ENCODE measurements around the gene ADCY2. TPM values are rescaled to one million over a fixed set of nuclear protein-coding genes. Genes with fewer than 3 reads are reported as not detected.

Gene ADCY2
- total and polyA plus RNA-seq, 9 donors: 4.0 to 22.8 (median 8.3) TPM

DNA sequence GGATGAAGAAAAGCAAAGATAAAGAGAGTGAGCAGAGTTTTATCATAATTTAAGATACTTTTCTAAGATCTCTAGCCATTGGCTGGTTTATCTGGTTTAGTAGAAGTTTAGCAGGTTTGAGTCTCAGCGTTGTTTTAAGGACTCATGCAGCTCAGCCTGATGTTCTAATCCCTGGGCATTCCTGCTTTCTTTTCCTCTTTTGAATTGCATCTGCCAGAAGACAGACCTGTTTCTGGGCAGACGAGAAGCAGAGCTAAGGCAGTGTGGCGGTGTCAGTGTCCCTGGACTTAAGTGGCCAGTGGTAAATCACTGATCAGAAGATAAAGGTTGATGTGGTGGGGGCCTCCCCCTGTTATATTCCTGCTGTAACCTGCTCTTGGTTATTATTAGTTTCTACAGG is 138.6 kb downstream of the ADCY2 start:
- intact Hi-C loops (cut with DNase I): no loop called here
- Histone ChIP-seq H3K27me3 (no peaks in the 10 kb centered on the region), H3K4me1 (ENCODE audit: insufficient read depth) (no peaks in the 10 kb centered on the region), H3K4me3 (no peak overlapping the region), H3K36me3 (no peaks in the 10 kb centered on the region), H3K9me3 (no peaks in the 10 kb centered on the region), H3K27ac (no peak overlapping the region)
- TF ChIP-seq POLR2A (IDR thresholded peaks at IDR 0.05) (no peak), EP300 (IDR thresholded peaks at IDR 0.05) (no peak)
- TF ChIP-seq, protein P1, sequence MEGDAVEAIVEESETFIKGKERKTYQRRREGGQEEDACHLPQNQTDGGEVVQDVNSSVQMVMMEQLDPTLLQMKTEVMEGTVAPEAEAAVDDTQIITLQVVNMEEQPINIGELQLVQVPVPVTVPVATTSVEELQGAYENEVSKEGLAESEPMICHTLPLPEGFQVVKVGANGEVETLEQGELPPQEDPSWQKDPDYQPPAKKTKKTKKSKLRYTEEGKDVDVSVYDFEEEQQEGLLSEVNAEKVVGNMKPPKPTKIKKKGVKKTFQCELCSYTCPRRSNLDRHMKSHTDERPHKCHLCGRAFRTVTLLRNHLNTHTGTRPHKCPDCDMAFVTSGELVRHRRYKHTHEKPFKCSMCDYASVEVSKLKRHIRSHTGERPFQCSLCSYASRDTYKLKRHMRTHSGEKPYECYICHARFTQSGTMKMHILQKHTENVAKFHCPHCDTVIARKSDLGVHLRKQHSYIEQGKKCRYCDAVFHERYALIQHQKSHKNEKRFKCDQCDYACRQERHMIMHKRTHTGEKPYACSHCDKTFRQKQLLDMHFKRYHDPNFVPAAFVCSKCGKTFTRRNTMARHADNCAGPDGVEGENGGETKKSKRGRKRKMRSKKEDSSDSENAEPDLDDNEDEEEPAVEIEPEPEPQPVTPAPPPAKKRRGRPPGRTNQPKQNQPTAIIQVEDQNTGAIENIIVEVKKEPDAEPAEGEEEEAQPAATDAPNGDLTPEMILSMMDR (IDR thresholded peaks at IDR 0.05): no peak
- DNase-seq: no peak
- 80 to 86% (median 86%) methylated on average over 3 of the region's 3 CpGs for WGBS, 3 donors

DNA sequence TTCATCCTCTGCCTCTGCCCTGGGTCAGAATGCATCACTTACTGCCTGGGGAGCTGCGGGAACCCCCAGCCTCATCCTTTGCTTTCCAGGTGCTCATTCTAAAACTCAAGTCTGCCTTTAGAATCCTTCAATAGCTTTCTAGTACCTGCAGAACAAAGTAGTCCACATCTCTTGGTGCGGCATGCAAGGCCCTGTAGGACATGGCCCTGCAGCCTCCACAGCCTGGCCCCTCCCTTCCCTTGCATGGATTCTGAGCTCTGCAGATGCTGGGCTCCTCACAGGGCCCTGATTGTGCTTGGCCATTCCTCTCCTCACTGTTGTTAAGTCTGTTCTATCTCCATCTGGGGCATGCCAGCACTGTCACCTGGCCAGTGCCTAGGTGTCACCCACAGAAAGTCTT is 141.6 kb downstream of the ADCY2 start:
- 85 to 92% (median 87%) methylated on average over 2 of the region's 2 CpGs for WGBS, 3 donors
- intact Hi-C loops (cut with DNase I): no loop called here

DNA sequence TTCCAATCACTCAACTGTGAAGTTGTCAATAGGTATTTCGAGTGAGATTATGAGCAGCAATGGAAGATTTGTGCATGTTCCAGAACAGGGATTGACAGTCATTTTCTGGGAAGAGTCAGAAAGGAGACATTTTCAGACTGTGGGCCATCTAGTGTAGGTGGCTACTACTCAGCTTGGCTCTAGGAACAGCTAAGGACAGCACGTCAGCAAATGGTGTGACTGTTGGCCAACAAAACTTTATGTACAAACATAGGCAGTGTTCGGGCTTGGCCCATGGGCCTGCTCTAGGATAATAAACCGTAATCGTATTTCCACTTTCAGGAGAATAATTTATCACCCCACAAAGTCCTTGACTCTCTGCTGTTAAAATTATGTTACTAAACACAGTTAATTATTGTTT is 143.6 kb downstream of the ADCY2 start:
- TF ChIP-seq POLR2A (IDR thresholded peaks at IDR 0.05): no peak
- Histone ChIP-seq H3K4me1 (ENCODE audit: insufficient read depth) (no peaks in the 10 kb centered on the region), H3K4me3 (no peak overlapping the region), H3K9me3 (no peaks in the 10 kb centered on the region), H3K27me3 (no peaks in the 10 kb centered on the region), H3K36me3 (no peaks in the 10 kb centered on the region), H3K27ac (no peak overlapping the region)
- no peak for DNase-seq
- WGBS, 3 donors: 43 to 59% (median 57%) methylated on average over 5 of the region's 5 CpGs
- intact Hi-C loops (cut with DNase I): no loop called here

More for the DNA sequence above, 141.6 kb downstream of the ADCY2 start:
- no peaks in the 10 kb centered on the region for H3K27me3 ChIP-seq
- no peaks in the 10 kb centered on the region for H3K36me3 ChIP-seq
- no peaks in the 10 kb centered on the region for H3K4me1 ChIP-seq (ENCODE audit: insufficient read depth)
- DNase-seq: no peak
- TF ChIP-seq, protein P1 (IDR thresholded peaks at IDR 0.05): no peak
- TF ChIP-seq POLR2A (IDR thresholded peaks at IDR 0.05) (no peak), EP300 (IDR thresholded peaks at IDR 0.05) (no peak)
- H3K4me3 ChIP-seq: no peak overlapping the region
- H3K27ac ChIP-seq: no peak overlapping the region
- H3K9me3 ChIP-seq: no peaks in the 10 kb centered on the region

DNA sequence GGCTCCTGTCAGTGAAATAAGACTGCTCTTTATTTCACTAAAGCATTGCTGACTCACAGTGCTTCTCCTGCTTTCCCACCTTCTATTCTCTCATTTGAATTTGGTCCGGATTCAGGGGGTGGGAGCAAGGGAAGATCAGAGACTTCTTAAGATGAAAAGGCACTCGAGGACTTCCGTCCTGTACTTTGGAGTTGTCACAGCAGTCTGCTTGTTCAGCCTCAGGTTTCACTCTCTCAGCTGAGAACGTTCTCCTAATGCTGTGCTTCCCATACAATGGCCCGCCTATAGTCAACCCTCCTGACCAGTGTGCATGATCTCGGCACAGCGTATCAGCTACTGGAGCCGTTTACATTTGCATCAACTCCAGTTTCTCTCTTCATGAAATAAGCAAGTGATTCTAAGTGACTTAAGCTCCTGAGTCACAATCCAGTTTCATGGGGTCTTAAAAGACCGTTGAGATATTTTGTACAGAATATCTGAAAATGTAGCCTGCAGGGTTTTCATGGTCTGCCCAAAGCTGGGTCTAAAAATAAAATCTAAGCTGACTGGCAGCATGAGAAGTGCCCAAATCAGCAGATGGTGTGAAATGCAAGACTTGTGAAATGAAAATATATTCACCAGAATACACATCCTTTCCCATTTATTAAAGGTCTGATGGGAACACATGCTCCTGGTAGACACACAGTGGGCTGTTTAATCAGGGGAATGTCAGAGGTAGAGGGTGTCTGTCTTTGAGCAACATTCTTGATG is 145.0 kb downstream of the ADCY2 start:
- DNase-seq: no peak
- Histone ChIP-seq H3K4me3 (no peak overlapping the region), H3K27me3 (no peaks in the 10 kb centered on the region), H3K4me1 (ENCODE audit: insufficient read depth) (no peaks in the 10 kb centered on the region), H3K27ac (no peak overlapping the region), H3K9me3 (no peaks in the 10 kb centered on the region), H3K36me3 (no peaks in the 10 kb centered on the region)
- TF ChIP-seq EP300 (IDR thresholded peaks at IDR 0.05): no peak
- TF ChIP-seq POLR2A (IDR thresholded peaks at IDR 0.05): no peak
- TF ChIP-seq, protein P1 (IDR thresholded peaks at IDR 0.05): no peak
- WGBS, 3 donors: 74 to 83% (median 78%) methylated on average over 9 of the region's 9 CpGs
- intact Hi-C loops (cut with DNase I): no loop called here

DNA sequence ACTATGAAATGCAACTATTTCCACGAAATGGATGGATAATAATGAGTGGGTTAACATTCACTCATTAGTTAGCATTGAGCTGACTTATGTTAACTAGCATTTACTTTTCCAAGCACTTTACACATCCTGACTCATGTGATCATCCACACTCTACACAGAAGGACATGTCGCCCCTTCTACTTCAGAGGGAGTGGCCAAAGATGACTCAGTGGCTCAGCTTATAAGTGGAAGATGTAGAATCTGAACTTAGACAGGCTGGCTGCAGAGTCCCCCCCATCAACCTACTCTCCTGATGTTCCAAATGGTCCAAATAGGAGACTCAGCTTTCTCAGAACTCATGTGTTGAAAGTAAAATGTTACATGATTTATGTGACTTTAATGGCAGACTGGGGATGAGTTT is 146.0 kb downstream of the ADCY2 start:
- H3K27me3 ChIP-seq: no peaks in the 10 kb centered on the region
- H3K36me3 ChIP-seq: no peaks in the 10 kb centered on the region
- no peak for DNase-seq
- intact Hi-C loops (cut with DNase I): no loop called here
- H3K9me3 ChIP-seq: no peaks in the 10 kb centered on the region
- no peaks in the 10 kb centered on the region for H3K4me1 ChIP-seq (ENCODE audit: insufficient read depth)
- no peak overlapping the region for H3K4me3 ChIP-seq
- no peak overlapping the region for H3K27ac ChIP-seq
- 81 to 88% (median 88%) methylated on average over 2 of the region's 2 CpGs for WGBS, 3 donors
- TF ChIP-seq POLR2A (IDR thresholded peaks at IDR 0.05): no peak
- no peak for TF ChIP-seq EP300 (IDR thresholded peaks at IDR 0.05)
- TF ChIP-seq, protein P1 (IDR thresholded peaks at IDR 0.05): no peak
